Lower leg skin (tissue), 4 donors: ENCODE results near the gene LIN37. TPM values are rescaled to one million over a fixed set of nuclear protein-coding genes. Genes with fewer than 3 reads are reported as not detected.

Experiments
- DNase-seq, 2 donors: peaks; one replicate each; pipeline ENCODE4 v3.0.0-alpha.2; 2019; ENCODE audit warnings: low spot score in 2 of 2
- H3K4me3 ChIP-seq: fragments of 200-600 bp; sonication (generic); 2 replicates; pipeline ENCODE4 v1.5.1; 2017; ENCODE audit warnings: mild to moderate bottlenecking, low read depth; ENCODE audit not compliant: poor library complexity, severe bottlenecking
- POLR2A ChIP-seq, 2 donors: fragments of 450-650 bp; IDR thresholded peaks; one replicate each; pipeline ENCODE4 v1.6.1; 2016 to 2017; ENCODE audit warnings: antibody characterized with exemption in 2 of 2, mild to moderate bottlenecking in 1 of 2, moderate library complexity in 1 of 2
- WGBS, 2 donors: methylation state at CpG; one replicate each; pipeline ENCODE4 v1.1.5; 2018; 5-methylcytosine and 5-hydroxymethylcytosine counted together
- intact Hi-C: fragments of 100-400 bp; cut with DNase I; formaldehyde crosslinking; loops from one replicate; pipeline ENCODE4 v1.15.0; 2023; ENCODE audit warnings: low total_unique reads
- total RNA-seq, 4 donors: library from RNA; depleted of rRNA; stranded (reverse); fragments of >200 nt; gene quantifications; one replicate each; pipeline ENCODE4 v1.1.0, GENCODE V29; 2016
- TF ChIP-seq, protein P1 (sequence below), 3 donors: fragments of 450-650 bp; IDR thresholded peaks; one replicate each; pipeline ENCODE4 v1.5.1; 2016; ENCODE audit warnings: antibody characterized with exemption in 3 of 3, mild to moderate bottlenecking in 3 of 3, moderate library complexity in 2 of 3

The LIN37 gene
- total RNA-seq, 4 donors from 2014 or later: 4.7 to 15.0 (median 10.3) TPM

GRCh38 chr19:35719402-35720162 lies 28.8 kb upstream of the LIN37 start:
- 88% methylated on average over 32 of the region's 32 CpGs for WGBS, 2 donors
- no peak for TF ChIP-seq POLR2A (IDR thresholded peaks at IDR 0.05)
- TF ChIP-seq, protein P1, sequence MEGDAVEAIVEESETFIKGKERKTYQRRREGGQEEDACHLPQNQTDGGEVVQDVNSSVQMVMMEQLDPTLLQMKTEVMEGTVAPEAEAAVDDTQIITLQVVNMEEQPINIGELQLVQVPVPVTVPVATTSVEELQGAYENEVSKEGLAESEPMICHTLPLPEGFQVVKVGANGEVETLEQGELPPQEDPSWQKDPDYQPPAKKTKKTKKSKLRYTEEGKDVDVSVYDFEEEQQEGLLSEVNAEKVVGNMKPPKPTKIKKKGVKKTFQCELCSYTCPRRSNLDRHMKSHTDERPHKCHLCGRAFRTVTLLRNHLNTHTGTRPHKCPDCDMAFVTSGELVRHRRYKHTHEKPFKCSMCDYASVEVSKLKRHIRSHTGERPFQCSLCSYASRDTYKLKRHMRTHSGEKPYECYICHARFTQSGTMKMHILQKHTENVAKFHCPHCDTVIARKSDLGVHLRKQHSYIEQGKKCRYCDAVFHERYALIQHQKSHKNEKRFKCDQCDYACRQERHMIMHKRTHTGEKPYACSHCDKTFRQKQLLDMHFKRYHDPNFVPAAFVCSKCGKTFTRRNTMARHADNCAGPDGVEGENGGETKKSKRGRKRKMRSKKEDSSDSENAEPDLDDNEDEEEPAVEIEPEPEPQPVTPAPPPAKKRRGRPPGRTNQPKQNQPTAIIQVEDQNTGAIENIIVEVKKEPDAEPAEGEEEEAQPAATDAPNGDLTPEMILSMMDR (IDR thresholded peaks at IDR 0.05): no peak
- no peak overlapping the region for H3K4me3 ChIP-seq
- intact Hi-C loops: no loop called here
- DNase-seq: no peak

- no peak overlapping the region for H3K4me3 ChIP-seq
- intact Hi-C loops: no loop called here
- no peak for DNase-seq
- TF ChIP-seq POLR2A (IDR thresholded peaks at IDR 0.05): no peak
- TF ChIP-seq, protein P1 (IDR thresholded peaks at IDR 0.05): no peak
- 88% methylated on average over 9 of the region's 9 CpGs for WGBS, 2 donors
Measured at GRCh38 chr19:35720163-35720524, 28.2 kb upstream of the LIN37 start.

DNA sequence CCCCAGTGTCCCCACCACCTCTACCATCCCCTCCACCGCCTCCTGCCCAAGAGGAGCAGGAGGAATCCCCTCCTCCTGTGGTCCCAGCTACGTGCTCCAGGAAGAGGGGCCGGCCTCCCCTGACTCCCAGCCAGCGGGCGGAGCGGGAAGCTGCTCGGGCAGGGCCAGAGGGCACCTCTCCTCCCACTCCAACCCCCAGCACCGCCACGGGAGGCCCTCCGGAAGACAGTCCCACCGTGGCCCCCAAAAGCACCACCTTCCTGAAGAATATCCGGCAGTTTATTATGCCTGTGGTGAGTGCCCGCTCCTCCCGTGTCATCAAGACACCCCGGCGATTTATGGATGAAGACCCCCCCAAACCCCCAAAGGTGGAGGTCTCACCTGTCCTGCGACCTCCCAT lies 27.7 kb upstream of the LIN37 start:
- H3K4me3 ChIP-seq: no peak overlapping the region
- TF ChIP-seq, protein P1 (IDR thresholded peaks at IDR 0.05): no peak
- TF ChIP-seq POLR2A (IDR thresholded peaks at IDR 0.05): no peak
- no peak for DNase-seq
- intact Hi-C loops: no loop called here
- WGBS, 2 donors: 80 to 83% methylated on average over 17 of the region's 17 CpGs

- 88 to 91% methylated on average over 16 of the region's 16 CpGs for whole genome bisulfite sequencing, 2 donors
- no peak for DNase-seq
- intact Hi-C loops: no loop called here
- TF ChIP-seq POLR2A (IDR thresholded peaks at IDR 0.05): no peak
- TF ChIP-seq, protein P1 (IDR thresholded peaks at IDR 0.05): no peak
- no peak overlapping the region for H3K4me3 ChIP-seq
Measured at GRCh38 chr19:35721374-35721773, 27.0 kb upstream of the LIN37 start.

DNA sequence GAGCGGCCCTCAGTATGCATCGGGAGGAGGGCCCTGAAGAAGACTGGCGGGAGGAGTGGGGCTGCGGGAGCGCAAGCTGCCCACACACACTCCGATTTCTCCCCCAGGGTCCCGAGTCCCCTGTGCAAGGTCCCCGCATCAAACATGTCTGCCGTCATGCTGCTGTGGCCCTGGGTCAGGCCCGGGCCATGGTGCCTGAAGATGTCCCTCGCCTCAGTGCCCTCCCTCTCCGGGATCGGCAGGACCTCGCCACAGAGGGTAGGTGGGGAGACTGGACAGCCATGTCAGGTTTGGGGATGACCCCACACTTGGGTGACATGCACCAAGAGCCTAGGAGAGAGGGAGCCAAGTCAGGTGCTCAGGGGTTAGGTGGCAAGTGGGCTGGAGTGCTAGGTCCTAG lies 25.9 kb upstream of the LIN37 start:
- no peak for DNase-seq
- H3K4me3 ChIP-seq: no peak overlapping the region
- TF ChIP-seq POLR2A (IDR thresholded peaks at IDR 0.05): no peak
- WGBS, 2 donors: 93 to 94% methylated on average over 14 of the region's 14 CpGs
- intact Hi-C loops: no loop called here

DNA sequence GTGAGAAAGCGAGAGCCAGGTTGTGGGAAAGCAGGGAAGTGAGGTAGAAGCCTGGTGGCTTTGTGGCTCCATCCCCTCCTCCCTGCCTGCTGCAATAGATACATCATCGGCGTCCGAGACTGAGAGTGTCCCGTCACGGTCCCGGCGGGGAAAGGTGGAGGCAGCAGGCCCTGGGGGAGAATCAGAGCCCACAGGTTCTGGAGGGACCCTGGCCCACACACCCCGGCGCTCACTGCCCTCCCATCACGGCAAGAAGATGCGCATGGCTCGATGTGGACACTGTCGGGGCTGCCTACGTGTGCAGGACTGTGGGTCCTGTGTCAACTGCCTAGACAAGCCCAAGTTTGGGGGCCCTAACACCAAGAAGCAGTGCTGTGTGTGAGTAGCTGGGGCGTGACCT lies 25.5 kb upstream of the LIN37 start:
- TF ChIP-seq, protein P1 (IDR thresholded peaks at IDR 0.05): no peak
- TF ChIP-seq POLR2A (IDR thresholded peaks at IDR 0.05): no peak
- no peak for DNase-seq
- H3K4me3 ChIP-seq: no peak overlapping the region
- WGBS, 2 donors: 92 to 94% methylated on average over 16 of the region's 16 CpGs
- intact Hi-C loops: no loop called here
